Right lobe of liver (tissue), 4 donors: ENCODE results near the gene ERGIC1.

Experiments
- CTCF ChIP-seq, 4 donors: fragments of 200-600 bp in 3 of 4; fragments of 450-650 bp in 1 of 4; IDR thresholded peaks; one replicate each; pipeline versions ENCODE4 v1.5.1 to v1.8.0; 2016 to 2022; ENCODE audit warnings: antibody characterized with exemption in 4 of 4, mild to moderate bottlenecking in 2 of 4
- POLR2A ChIP-seq: fragments of 450-650 bp; IDR thresholded peaks from one replicate; pipeline ENCODE4 v1.6.1; 2017; ENCODE audit warnings: antibody characterized with exemption, mild to moderate bottlenecking
- donor health status: DM: no; HTN: no; CAD: no.
- donor health status: DM: no; HTN: no; CAD: no.
- donor health status: DM: no; HTN: yes; CAD: no.

DNA sequence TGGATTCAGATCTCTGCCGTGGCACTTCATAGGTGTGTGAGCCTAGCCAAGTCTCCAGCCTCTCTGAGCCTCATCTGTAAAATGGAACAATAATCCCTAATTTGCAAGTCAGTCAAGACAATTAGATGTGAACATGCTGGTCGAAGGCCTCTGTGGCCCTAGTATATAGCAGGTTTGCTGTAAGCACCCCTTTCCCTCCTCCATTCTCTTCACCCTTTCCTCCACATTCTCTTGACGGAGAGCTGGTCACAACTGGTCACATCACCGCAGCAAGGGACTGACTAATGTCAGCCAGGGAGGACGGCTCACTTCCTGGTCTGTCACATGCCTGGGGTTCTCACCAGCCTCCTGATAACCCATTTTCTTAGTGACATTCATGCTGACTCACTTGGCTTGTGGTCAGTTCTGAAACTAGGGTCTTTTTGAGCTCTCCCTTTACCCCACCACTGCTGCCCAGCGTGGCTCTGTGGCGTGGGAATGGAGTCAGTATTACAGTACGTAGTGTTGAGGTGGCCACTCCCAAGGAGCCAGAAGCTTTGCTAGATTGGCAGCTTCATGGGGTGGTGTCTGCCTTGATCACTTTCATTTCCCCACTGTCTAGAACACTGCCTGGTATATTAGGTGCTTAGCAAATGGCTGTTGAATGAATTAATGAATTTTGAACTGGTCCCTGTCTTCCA lies 47.8 kb downstream of the ERGIC1 start:
- TF ChIP-seq CTCF (IDR thresholded peaks at IDR 0.05) = no peak
- TF ChIP-seq POLR2A = peak; percentile 31
